ENCODE measurements around the gene INVS. TPM values are rescaled to one million over a fixed set of nuclear protein-coding genes. Genes with fewer than 3 reads are reported as not detected.

Gene INVS
- total and polyA plus RNA-seq, 4 donors = 5.7 to 28.1 (median 10.0) TPM

- Histone ChIP-seq H3K9ac (ENCODE audit: low read depth in 1 of 2, low read length in 2 of 2) (no peak overlapping the region), H3K9me3 (ENCODE audit: control insufficient read depth in 4 of 4, low read length in 3 of 4) (no peaks in the 10 kb centered on the region), H3K27ac (ENCODE audit: low read depth in 1 of 2, low read length in 2 of 2) (no peak overlapping the region), H3K27me3 (ENCODE audit: control insufficient read depth in 4 of 4, insufficient read depth in 4 of 4, low read length in 3 of 4) (no peaks in the 10 kb centered on the region), H3K4me3 (ENCODE audit: low read depth in 1 of 3, low read length in 3 of 3) (no peak overlapping the region), H3K4me1 (ENCODE audit: control insufficient read depth in 4 of 4, insufficient read depth in 4 of 4, low read length in 3 of 4) (no peaks in the 10 kb centered on the region), H3K36me3 (ENCODE audit: control insufficient read depth in 4 of 4, insufficient read depth in 3 of 4, low read depth in 1 of 4, low read length in 3 of 4) (peaks cover 0 to 3% (median 2%) of the 10 kb centered on the region in 4 donors)
- no peak for DNase-seq (ENCODE audit: low spot score)
- WGBS = 96% methylated on average over 2 of the region's 2 CpGs
- TF ChIP-seq SP1 (IDR thresholded peaks at IDR 0.05) (no peak), YY1 (IDR thresholded peaks at IDR 0.05) (no peak), JUND (IDR thresholded peaks at IDR 0.05) (no peak), MAX (IDR thresholded peaks at IDR 0.05) (no peak)
Observed at GRCh38 chr9:100125910-100126309, 26.9 kb downstream of the INVS start.

- H3K27ac ChIP-seq (ENCODE audit: low read depth in 1 of 2, low read length in 2 of 2) = no peak overlapping the region
- no peaks in the 10 kb centered on the region for H3K9me3 ChIP-seq (ENCODE audit: control insufficient read depth in 4 of 4, low read length in 3 of 4)
- H3K4me1 ChIP-seq (ENCODE audit: control insufficient read depth in 4 of 4, insufficient read depth in 4 of 4, low read length in 3 of 4) = no peaks in the 10 kb centered on the region
- no peaks in the 10 kb centered on the region for H3K27me3 ChIP-seq (ENCODE audit: control insufficient read depth in 4 of 4, insufficient read depth in 4 of 4, low read length in 3 of 4)
- peaks cover 0 to 2% (median under 1%) of the 10 kb centered on the region in 4 donors for H3K36me3 ChIP-seq (ENCODE audit: control insufficient read depth in 4 of 4, insufficient read depth in 3 of 4, low read depth in 1 of 4, low read length in 3 of 4)
- no peak overlapping the region for H3K4me3 ChIP-seq (ENCODE audit: low read depth in 1 of 3, low read length in 3 of 3)
- no peak for TF ChIP-seq TAF1 (conservative IDR thresholded peaks at IDR 0.05)
- no peak for TF ChIP-seq YY1 (IDR thresholded peaks at IDR 0.05)
- TF ChIP-seq FOXA1 (IDR thresholded peaks at IDR 0.05) = no peak
- no peak for TF ChIP-seq RAD21 (IDR thresholded peaks at IDR 0.05)
- TF ChIP-seq ATF3 (IDR thresholded peaks at IDR 0.05) = no peak
- TF ChIP-seq HNF4G (IDR thresholded peaks at IDR 0.05) = no peak
- TF ChIP-seq NR2F2 (IDR thresholded peaks at IDR 0.05) = no peak
- no peak for TF ChIP-seq CTCF (IDR thresholded peaks at IDR 0.05; ENCODE audit: low read depth, low read length, missing input control)
- TF ChIP-seq REST (IDR thresholded peaks at IDR 0.05) = no peak
- TF ChIP-seq ZBTB33 (IDR thresholded peaks at IDR 0.05) = no peak
- TF ChIP-seq SP1 (IDR thresholded peaks at IDR 0.05) = no peak
- DNase-seq (ENCODE audit: low spot score) = no peak
- no peak overlapping the region for H3K9ac ChIP-seq (ENCODE audit: low read depth in 1 of 2, low read length in 2 of 2)
- WGBS = 98% methylated on average over 2 of the region's 2 CpGs
Observed at GRCh38 chr9:100126423-100126822, 27.4 kb downstream of the INVS start.

All from liver (tissue), 9 donors.